WTC11 (cell line): ENCODE results near the gene MGRN1. TPM values are rescaled to one million over a fixed set of nuclear protein-coding genes. Genes with fewer than 3 reads are reported as not detected.
A peak's percentile ranks its signal among the peaks of the same experiment; 100 is the strongest.

Experiments
- ATAC-seq: fragments of 200-7000 bp; cut with Tn5 transposase; 2 replicates; pipeline ENCODE4 v1.10.0; 2021; ENCODE audit warnings: mild to moderate bottlenecking, moderate library complexity
- CTCF ChIA-PET: fragments of 300-600 bp; sonication (Branson Sonifier 250); formaldehyde crosslinking; loops from one replicate; lab custom pipeline; 2021; ENCODE audit warnings: antibody characterized with exemption; lab: Charles Lee
- POLR2A ChIA-PET: fragments of 350-600 bp; sonication (Branson Sonifier 250); formaldehyde crosslinking; loops from one replicate; lab custom pipeline; 2021; ENCODE audit warnings: antibody characterized with exemption; lab: Charles Lee
- DNase-seq: peaks from one replicate; pipeline ENCODE4 v3.0.0; 2021; ENCODE audit warnings: low spot score
- H3K27ac Mint-ChIP-seq: 2 replicates; pipeline ENCODE4 v1.8.0; 2021; ENCODE audit warnings: mixed read lengths
- H3K27me3 Mint-ChIP-seq: 2 replicates; pipeline ENCODE4 v1.8.0; 2021; ENCODE audit warnings: low read depth, mild to moderate bottlenecking, moderate library complexity, mixed read lengths
- H3K36me3 Mint-ChIP-seq: 2 replicates; pipeline ENCODE4 v1.8.0; 2021; ENCODE audit warnings: mixed read lengths
- H3K4me1 Mint-ChIP-seq: 2 replicates; pipeline ENCODE4 v1.8.0; 2022; ENCODE audit warnings: mixed read lengths
- H3K4me3 Mint-ChIP-seq: 2 replicates; pipeline ENCODE4 v1.8.0; 2021; ENCODE audit warnings: mild to moderate bottlenecking, moderate library complexity, mixed read lengths
- H3K9me3 Mint-ChIP-seq: 2 replicates; pipeline ENCODE4 v1.8.0; 2021; ENCODE audit warnings: mixed read lengths
- FOXK1 ChIP-seq: sonication (generic); formaldehyde crosslinking; IDR thresholded peaks from 2 replicates; pipeline ENCODE4 v1.8.0; 2022; ENCODE audit warnings: mild to moderate bottlenecking, moderate library complexity, missing genetic modification reagents
- FOXP1 ChIP-seq: sonication (generic); formaldehyde crosslinking; IDR thresholded peaks from 2 replicates; pipeline ENCODE4 v1.8.0; 2022; ENCODE audit warnings: missing genetic modification reagents, mild to moderate bottlenecking, moderate library complexity, borderline replicate concordance
- JAZF1 ChIP-seq: fragments of 250-450 bp; sonication (Bioruptor Pico); IDR thresholded peaks from 2 replicates; pipeline ENCODE4 v1.9.0; 2021; ENCODE audit warnings: moderate library complexity, mild to moderate bottlenecking, inconsistent platforms
- KAT7 ChIP-seq: sonication (generic); formaldehyde crosslinking; IDR thresholded peaks from 2 replicates; pipeline ENCODE4 v1.8.1; 2023; ENCODE audit warnings: missing genetic modification reagents, mild to moderate bottlenecking, borderline replicate concordance
- MYBL2 ChIP-seq: sonication (generic); formaldehyde crosslinking; IDR thresholded peaks from 2 replicates; pipeline ENCODE4 v1.8.1; 2023; ENCODE audit warnings: mild to moderate bottlenecking, moderate library complexity, missing genetic modification reagents
- NR1H2 ChIP-seq: sonication (generic); formaldehyde crosslinking; IDR thresholded peaks from 2 replicates; pipeline ENCODE4 v1.9.0; 2021; ENCODE audit warnings: mild to moderate bottlenecking, moderate library complexity, missing genetic modification reagents
- PRDM15 ChIP-seq: sonication (generic); formaldehyde crosslinking; IDR thresholded peaks from 2 replicates; pipeline ENCODE4 v1.8.0; 2022; ENCODE audit warnings: missing genetic modification reagents
- SOX15 ChIP-seq: fragments of 250-450 bp; sonication (Bioruptor Pico); IDR thresholded peaks from 2 replicates; pipeline ENCODE4 v1.9.0; 2021; ENCODE audit warnings: mild to moderate bottlenecking
- ZNF219 ChIP-seq: sonication (generic); formaldehyde crosslinking; IDR thresholded peaks from 2 replicates; pipeline ENCODE4 v1.8.0; 2023; ENCODE audit warnings: missing genetic modification reagents, mild to moderate bottlenecking, borderline replicate concordance
- ZNF281 ChIP-seq: sonication (generic); formaldehyde crosslinking; IDR thresholded peaks from 2 replicates; pipeline ENCODE4 v1.8.0; 2023; ENCODE audit warnings: mild to moderate bottlenecking, missing genetic modification reagents
- ZNF671 ChIP-seq: fragments of 250-450 bp; sonication (Bioruptor Pico); IDR thresholded peaks from 2 replicates; pipeline ENCODE4 v1.8.0; 2021; ENCODE audit warnings: mild to moderate bottlenecking
- total RNA-seq: library from RNA; stranded (reverse); gene quantifications from 3 replicates; pipeline ENCODE4 v1.2.3, GENCODE V29; 2021
- TF ChIP-seq, protein P1 (sequence below): fragments of 250-450 bp; sonication (Bioruptor Pico); IDR thresholded peaks from 2 replicates; pipeline ENCODE4 v1.9.0; 2021; ENCODE audit warnings: mild to moderate bottlenecking
- TF ChIP-seq, protein P2 (sequence below): fragments of 250-450 bp; sonication (Bioruptor Pico); IDR thresholded peaks from 2 replicates; pipeline ENCODE4 v1.9.0; 2021; ENCODE audit warnings: mild to moderate bottlenecking, borderline replicate concordance
- TF ChIP-seq, protein P3 (sequence below): sonication (generic); formaldehyde crosslinking; IDR thresholded peaks from 2 replicates; pipeline ENCODE4 v1.8.0; 2022; ENCODE audit warnings: mild to moderate bottlenecking, missing genetic modification reagents

Gene MGRN1
- total RNA-seq, 1 experiment from 2014 or later: 88.8 TPM

DNA sequence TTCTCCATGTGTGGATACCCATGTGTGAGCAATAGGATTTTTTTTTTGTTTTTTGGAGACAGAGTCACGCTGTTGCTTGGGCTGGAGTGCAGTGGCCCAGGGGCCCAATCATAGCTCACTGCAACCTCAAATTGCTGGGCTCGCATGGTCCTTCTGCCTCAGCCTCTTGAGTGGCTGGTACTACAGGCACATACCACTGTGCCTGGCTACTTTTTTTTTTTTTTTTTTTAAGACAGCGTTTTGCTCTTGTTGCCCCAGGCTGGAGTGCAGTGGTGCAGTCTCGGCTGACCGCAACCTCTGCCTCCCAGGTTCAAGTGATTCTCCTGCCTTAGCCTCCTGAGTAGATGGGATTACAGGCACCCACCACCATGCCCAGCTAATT, 16.7 kb downstream of the MGRN1 start:
- H3K4me1 Mint-ChIP-seq: 0 out of 2 replicates have a peak, but pooled peaks cover 2% of the 10 kb centered on the region
- H3K27ac Mint-ChIP-seq: peak overlapping the region; percentile 75; the same call in 1 of the 2 replicates
- DNase-seq (no peak), ATAC-seq (no peak)
- POLR2A ChIA-PET: no interaction called here
- no peaks in the 10 kb centered on the region for H3K36me3 Mint-ChIP-seq
- H3K9me3 Mint-ChIP-seq: no peaks in the 10 kb centered on the region
- no peaks in the 10 kb centered on the region for H3K27me3 Mint-ChIP-seq
- CTCF ChIA-PET: interaction anchor here (1.2 to 2.7 kb wide), 3 partner anchors 9 to 42 kb away, joined by 3 to 16 read pairs (median 6); partner anchors contain the start of gene MGRN1
- H3K4me3 Mint-ChIP-seq: no peak overlapping the region
- TF ChIP-seq, protein P1, sequence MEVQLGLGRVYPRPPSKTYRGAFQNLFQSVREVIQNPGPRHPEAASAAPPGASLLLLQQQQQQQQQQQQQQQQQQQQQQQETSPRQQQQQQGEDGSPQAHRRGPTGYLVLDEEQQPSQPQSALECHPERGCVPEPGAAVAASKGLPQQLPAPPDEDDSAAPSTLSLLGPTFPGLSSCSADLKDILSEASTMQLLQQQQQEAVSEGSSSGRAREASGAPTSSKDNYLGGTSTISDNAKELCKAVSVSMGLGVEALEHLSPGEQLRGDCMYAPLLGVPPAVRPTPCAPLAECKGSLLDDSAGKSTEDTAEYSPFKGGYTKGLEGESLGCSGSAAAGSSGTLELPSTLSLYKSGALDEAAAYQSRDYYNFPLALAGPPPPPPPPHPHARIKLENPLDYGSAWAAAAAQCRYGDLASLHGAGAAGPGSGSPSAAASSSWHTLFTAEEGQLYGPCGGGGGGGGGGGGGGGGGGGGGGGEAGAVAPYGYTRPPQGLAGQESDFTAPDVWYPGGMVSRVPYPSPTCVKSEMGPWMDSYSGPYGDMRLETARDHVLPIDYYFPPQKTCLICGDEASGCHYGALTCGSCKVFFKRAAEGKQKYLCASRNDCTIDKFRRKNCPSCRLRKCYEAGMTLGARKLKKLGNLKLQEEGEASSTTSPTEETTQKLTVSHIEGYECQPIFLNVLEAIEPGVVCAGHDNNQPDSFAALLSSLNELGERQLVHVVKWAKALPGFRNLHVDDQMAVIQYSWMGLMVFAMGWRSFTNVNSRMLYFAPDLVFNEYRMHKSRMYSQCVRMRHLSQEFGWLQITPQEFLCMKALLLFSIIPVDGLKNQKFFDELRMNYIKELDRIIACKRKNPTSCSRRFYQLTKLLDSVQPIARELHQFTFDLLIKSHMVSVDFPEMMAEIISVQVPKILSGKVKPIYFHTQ (CRISPR knock-in tag): no peak
- TF ChIP-seq PRDM15 (CRISPR knock-in tag): no peak
- no peak for TF ChIP-seq JAZF1 (CRISPR knock-in tag)
- TF ChIP-seq, protein P2, sequence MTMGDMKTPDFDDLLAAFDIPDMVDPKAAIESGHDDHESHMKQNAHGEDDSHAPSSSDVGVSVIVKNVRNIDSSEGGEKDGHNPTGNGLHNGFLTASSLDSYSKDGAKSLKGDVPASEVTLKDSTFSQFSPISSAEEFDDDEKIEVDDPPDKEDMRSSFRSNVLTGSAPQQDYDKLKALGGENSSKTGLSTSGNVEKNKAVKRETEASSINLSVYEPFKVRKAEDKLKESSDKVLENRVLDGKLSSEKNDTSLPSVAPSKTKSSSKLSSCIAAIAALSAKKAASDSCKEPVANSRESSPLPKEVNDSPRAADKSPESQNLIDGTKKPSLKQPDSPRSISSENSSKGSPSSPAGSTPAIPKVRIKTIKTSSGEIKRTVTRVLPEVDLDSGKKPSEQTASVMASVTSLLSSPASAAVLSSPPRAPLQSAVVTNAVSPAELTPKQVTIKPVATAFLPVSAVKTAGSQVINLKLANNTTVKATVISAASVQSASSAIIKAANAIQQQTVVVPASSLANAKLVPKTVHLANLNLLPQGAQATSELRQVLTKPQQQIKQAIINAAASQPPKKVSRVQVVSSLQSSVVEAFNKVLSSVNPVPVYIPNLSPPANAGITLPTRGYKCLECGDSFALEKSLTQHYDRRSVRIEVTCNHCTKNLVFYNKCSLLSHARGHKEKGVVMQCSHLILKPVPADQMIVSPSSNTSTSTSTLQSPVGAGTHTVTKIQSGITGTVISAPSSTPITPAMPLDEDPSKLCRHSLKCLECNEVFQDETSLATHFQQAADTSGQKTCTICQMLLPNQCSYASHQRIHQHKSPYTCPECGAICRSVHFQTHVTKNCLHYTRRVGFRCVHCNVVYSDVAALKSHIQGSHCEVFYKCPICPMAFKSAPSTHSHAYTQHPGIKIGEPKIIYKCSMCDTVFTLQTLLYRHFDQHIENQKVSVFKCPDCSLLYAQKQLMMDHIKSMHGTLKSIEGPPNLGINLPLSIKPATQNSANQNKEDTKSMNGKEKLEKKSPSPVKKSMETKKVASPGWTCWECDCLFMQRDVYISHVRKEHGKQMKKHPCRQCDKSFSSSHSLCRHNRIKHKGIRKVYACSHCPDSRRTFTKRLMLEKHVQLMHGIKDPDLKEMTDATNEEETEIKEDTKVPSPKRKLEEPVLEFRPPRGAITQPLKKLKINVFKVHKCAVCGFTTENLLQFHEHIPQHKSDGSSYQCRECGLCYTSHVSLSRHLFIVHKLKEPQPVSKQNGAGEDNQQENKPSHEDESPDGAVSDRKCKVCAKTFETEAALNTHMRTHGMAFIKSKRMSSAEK (CRISPR knock-in tag): no peak
- TF ChIP-seq SOX15 (CRISPR knock-in tag): no peak
- no peak for TF ChIP-seq KAT7 (CRISPR knock-in tag)
- no peak for TF ChIP-seq ZNF219 (CRISPR knock-in tag)
- no peak for TF ChIP-seq FOXK1 (CRISPR knock-in tag)
- no peak for TF ChIP-seq FOXP1 (CRISPR knock-in tag)
- TF ChIP-seq ZNF671: no peak
- no peak for TF ChIP-seq NR1H2 (CRISPR knock-in tag)

GRCh38 chr16:4641895-4642294, 17.3 kb downstream of the MGRN1 start:
- no peak for ATAC-seq
- TF ChIP-seq ZNF281 (CRISPR knock-in tag) (no peak), MYBL2 (CRISPR knock-in tag) (no peak)
- TF ChIP-seq, protein P3, sequence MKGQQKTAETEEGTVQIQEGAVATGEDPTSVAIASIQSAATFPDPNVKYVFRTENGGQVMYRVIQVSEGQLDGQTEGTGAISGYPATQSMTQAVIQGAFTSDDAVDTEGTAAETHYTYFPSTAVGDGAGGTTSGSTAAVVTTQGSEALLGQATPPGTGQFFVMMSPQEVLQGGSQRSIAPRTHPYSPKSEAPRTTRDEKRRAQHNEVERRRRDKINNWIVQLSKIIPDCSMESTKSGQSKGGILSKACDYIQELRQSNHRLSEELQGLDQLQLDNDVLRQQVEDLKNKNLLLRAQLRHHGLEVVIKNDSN (CRISPR knock-in tag): no peak
- TF ChIP-seq, all 79 proteins: peak for 0
- H3K27ac Mint-ChIP-seq: no peak overlapping the region
- H3K4me1 Mint-ChIP-seq: no peaks in the 10 kb centered on the region
- H3K4me3 Mint-ChIP-seq: no peak overlapping the region
- no peaks in the 10 kb centered on the region for H3K27me3 Mint-ChIP-seq
- no peaks in the 10 kb centered on the region for H3K9me3 Mint-ChIP-seq
- DNase-seq: no peak
- ChIA-PET POLR2A (no interaction called here), CTCF (interaction anchor here (0.8 to 2.7 kb wide), 3 partner anchors 8 to 41 kb away, joined by 3 to 16 read pairs (median 4); no protein-coding TSS in a partner anchor)
- no peaks in the 10 kb centered on the region for H3K36me3 Mint-ChIP-seq
